HG03135 (cell line): ENCODE results near the gene GPS1.
A peak's percentile ranks its signal among the peaks of the same experiment; 100 is the strongest.

ENCODE experiments used
- ATAC-seq: cut with Tn5 transposase; IDR thresholded peaks from one replicate; pipeline ENCODE4 v1.9.1; 2021; ENCODE audit warnings: mild to moderate bottlenecking, moderate library complexity; ENCODE audit not compliant: unreplicated experiment

GPS1 gene

DNA sequence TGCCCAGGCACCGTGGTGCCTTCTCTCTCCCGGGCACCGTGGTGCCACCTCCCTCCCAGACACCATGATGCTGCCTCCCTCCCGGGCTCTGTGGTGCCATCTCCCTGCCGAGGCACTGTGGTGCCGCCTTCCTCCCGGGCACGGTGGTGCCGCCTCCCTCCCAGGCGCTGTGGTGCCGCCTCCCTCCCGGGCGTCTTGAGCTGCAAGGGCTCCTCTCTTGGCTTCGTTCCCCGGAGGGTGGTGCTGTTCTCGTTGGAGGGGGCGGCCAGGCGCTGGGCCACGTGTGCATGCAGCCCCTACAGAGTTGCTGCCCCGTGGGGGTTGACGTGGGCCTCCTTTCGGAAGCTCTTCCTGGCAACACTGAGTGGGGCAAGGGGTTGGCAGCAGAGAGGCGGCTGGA, 37.3 kb upstream of the GPS1 start:
- ATAC-seq, result no peak

DNA sequence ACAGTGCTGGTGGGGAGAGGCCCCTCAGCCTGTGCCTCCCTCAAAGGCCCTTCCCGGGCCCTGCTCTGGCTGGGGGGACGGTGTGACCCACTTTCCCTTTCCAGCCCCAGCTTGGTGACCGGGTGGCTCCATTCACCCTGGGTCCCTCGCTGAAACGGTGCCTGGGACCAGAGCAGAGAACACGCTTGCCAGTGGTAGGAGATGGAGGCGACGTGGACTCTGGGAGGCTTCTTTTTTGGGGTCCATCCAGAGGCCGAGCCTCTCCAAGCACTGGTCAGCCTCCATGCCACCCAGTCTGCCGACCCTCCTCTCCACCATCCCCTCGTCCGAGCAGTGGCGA, 36.8 kb upstream of the GPS1 start:
- ATAC-seq, result no peak

DNA sequence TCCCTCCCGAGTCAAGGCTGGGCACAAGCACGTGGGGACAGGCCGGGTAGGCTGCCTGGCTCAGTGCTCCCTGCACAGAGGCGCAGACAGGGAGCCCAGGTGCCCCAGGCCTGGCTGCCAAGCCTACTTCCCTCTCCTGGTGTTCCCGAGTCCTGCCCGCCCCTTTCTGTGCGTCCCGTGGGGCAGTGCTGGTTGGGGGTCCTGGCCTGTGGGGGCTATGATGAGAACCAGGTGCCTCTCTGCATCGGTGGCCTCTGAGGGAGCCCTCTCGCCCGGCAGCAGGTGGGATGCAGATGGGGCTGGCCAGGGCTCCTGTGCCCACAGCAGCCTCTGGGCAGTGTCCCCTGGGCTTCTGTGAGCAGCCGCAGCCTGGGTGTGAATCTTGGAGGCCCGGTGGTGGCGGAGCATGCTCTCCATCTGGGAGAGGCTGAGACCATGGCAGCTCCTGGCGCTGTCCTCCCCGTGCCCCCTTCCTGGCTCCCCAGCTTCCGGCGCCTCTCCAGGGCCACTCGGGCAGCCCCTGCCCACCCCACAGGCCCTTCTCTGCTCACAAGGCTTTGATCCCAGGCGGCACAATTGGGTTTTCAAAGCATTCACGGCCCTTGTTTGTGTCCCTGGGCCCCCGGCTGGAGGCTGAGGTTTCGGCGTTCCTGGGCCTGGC, 36.3 kb upstream of the GPS1 start:
- no peak for ATAC-seq

DNA sequence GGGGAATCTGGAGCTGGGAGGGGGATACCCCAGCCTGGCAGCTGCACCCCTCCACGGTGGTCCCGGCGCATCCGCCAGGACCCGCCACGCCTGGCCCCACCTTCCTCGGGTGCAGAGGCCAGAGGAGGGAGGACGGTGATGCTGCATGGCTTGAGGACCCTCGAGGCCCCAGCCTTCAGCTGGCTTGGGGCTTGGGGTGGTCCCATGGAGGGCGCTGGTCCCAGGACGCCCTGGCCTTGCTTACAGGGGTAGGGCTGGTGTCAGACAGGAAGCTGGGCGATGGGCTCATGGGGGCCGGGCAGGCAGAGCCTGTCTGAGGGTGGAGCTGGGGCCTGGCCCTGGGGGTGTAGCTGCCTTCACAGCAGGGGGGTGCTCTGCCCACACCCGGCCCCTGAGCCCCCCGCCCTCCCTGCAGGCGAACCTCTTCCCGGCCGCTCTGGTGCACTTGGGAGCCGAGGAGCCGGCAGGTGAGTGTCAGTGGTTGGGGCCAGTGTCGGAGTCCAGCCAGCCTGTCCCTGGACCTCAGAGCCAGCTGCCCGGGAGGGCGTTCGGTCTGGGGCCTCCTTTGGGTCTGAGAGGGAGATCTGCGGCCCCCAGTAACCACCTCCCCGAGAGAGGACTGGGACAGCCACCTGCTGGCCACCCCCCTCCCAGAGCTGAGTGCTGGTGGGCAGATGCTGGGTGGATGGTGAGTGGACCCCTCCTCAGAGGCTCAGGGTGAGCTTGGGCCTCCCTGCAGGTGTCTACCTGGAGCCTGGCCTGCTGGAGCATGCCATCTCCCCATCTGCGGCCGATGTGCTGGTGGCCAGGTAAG, 35.4 kb upstream of the GPS1 start:
- ATAC-seq, result no peak

DNA sequence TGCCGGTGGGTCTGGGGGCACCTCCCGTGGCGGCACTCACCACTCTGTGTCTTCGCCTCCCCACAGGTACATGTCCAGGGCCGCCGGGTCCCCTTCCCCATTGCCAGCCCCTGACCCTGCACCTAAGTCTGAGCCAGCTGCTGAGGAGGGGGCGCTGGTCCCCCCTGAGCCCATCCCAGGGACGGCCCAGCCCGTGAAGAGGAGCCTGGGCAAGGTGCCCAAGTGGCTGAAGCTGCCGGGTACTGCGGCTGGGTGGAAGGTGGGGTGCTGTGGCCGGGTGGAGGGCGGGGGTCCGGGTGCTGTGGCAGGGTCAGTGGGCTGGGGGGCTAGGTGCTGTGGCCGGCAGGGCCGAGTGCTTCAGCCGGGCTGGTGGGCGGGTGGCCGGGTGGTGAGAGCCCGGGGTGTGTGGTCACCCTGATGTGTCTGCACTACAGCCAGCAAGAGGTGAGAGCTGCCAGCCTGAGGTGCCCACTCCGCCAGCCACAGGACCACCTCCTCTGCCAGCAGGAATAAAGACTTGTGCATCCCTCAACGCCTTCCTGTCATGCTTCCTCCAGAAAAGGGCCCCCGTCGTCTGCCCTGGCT, 34.7 kb upstream of the GPS1 start:
- ATAC-seq, result no peak

DNA sequence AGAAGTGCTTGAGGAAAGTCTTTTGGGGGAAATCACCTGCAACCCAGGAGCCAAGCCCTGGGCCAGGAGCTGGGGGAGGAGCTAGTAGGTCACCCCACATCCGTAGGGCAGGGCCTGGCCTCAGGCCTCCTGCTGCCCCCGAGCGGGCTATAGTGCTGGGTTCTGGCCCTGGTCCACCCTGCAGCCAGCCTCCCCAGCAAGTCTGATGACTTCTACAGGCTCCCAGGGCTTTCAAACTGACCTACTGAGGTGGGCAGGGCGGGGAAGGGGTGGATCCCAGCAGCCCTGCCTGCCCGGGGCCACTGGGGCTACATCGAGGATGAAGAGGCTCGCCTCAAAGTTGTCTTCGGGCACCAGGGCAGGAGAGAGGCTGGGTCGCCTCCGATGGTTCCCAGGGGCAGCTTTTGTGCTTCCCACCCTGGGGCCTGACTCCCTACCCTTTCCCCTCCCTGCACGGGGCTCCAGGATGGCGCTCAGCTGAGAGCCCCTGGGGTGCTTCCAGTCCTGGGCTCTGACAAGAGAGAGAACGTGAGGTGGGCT, 34.0 kb upstream of the GPS1 start:
- ATAC-seq, result no peak

DNA sequence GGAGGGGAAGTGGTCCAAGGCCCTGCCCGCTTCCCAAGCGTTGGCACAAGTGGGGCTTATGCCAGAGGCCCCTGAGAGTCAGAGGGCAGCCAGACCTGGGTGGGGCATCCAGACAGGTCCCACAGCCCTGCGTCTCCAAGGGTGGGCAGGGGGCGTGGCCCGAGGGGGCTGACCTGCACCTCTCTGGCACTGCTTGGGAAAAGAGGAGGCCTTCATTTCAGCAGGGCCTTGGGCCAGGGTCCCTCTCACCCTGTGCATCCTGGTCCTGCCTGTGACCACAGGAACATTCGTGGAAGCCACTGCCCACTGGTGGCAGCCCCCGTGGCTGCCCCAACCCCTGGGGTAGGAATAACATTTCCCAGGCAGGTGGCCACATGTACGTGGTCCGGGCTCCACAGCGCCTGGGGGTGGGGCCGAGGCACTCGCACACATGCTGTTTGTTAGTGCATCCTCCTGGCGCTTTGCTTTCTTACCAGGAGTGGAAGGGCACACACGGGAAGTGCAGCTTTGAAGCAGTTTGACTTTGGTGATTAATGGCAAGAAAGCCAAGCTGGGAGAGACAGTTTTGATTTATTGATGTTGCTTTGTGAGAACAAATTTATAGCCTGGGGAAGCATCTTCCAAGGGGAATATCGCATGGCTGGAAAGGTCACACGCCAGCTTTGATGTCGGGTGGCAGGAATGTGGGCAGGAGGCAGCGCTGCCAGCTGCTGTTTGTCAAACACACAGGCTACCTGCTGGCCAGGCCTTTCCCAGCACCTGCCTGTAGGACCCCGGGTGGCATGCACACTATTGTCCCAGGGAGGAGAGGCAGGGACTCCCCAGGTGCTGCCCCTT, 33.3 kb upstream of the GPS1 start:
- no peak for ATAC-seq

DNA sequence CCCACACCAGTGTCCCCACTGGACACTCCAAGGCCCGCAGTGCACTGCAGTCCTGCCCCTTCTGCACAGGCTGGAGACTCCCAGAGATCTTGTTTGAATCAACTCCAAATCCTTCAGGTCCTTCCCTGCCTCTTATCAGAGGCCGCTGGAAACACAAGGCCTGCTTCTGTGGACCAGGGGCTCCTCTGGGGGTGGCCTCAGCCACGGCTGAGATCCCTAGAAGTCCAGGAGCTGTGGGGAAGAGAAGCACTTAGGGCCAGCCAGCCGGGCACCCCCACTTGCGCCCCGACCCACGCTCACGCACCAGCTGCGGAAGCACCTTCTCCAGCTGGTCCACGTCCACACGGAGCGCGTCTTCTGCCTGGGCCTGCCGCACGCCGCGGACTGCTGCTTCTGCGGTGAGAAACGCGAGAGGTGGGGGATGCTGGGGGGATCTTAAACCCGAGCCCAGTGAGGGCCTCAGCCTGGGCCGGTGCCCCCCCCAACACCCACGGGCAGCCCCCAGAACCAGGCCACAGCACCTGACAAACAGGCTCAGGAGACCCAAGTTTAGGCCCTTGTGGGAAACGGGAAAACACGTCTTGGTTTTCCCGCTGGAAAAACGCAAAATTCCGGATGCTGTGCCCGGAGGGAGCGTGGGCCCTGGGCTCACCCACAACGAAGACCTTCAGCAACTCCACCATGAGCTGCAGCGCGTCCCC, 32.6 kb upstream of the GPS1 start:
- no peak for ATAC-seq

DNA sequence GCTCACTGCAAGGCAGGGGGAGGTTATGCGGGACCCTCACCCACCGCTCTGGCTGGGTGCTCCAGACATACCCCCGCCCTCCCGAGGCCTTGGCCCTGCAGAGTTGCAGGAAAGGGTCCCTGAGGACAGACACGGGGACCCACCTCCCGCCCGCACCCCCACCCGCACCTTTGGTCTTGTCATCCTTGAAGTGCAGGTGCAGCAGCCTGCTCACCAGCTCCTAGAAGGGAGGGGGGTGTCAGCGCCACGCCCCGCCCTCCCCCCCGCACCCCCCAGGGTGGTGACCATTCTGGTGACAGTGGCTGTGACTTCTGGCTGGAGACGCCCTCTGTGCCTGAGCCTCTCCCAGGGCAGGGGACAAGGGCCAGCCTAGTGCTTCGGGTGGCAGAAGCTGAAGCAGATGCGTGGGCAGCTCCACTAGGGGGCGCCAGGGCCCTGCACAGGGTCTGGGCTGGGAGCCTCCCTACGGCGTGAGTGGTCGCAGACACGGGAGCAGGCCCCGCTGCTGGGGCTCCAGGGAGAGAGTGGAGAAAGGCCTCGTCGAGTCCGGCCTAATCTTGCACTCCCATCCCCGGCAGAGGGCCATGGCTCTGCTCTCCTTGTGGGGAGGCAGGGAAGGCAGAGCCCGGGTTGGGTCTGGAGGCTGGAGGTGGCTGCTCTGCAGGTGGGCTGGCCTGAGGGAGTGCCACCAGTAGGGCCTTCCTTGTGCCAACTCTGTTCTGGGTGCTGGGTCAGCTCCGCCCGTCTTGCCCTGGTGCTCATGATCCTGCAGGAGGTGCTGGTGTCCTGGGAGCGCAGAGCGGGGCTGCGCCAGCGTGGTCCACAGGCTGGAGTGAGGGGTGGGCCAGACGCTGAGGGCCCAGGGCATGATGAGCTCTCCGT, 31.8 kb upstream of the GPS1 start:
- no peak for ATAC-seq

DNA sequence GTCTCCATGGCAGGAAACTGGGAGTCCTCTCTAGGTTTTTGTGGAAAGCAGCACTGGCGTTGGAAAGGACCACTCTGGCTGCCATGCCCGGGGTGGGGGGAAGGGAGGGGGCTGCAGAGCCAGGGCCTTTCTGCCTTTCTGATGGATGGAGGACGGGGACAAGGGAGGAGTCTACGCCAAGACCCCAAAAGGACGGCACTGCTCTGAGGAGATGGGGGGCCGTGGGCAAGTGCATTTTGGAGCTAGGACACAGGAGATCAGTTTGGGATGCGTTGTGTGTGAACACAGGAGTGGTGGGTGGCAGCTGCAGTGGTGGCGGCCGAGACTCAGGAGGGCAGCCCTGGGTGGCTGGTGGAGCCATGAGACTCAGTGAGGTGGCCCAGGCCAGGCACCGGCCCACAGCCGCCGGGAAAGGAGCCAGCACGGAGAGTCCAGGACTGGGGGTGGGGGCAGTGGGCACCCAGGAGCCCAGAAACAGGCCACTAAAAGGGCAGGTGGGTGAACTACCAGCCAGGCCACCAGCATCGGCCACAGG, 31.1 kb upstream of the GPS1 start:
- no peak for ATAC-seq

DNA sequence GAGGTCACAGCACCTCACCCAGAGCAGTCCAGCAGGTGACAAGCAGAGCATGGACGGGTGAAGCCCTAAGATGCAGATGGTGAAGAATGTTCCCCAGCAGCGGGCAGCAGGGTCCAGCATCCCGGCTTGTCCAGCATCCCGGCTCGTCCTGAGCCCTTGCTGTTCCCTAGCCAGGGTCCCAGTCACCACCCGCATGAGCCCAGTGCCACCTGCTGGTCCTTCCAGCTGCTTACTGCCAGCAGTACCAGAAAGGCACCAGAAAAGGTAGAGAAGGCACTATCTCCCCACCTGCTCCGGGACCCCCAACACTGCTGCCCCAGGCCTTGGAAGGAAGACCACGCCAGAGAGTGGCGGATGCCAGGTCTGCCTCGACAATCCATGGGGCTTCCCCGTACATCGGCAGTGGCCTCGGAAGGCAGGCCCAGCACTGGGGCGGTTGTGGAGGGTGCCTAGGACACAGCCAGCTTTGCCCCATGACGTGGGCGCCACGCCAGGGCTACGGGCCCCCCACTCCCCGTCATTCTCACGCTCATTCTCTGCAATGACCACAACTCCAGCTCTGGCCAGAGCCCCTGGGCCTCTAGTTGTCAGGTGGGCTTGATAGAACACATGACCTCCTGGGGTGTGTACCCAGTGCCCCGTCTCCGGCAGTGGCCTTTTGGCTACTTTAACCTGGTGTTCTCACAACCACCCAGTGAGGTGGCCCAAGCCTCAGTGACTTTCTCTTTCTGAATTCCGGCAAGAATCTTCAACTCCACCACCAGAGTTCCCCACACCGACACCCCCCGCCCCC, 30.4 kb upstream of the GPS1 start:
- no peak for ATAC-seq

DNA sequence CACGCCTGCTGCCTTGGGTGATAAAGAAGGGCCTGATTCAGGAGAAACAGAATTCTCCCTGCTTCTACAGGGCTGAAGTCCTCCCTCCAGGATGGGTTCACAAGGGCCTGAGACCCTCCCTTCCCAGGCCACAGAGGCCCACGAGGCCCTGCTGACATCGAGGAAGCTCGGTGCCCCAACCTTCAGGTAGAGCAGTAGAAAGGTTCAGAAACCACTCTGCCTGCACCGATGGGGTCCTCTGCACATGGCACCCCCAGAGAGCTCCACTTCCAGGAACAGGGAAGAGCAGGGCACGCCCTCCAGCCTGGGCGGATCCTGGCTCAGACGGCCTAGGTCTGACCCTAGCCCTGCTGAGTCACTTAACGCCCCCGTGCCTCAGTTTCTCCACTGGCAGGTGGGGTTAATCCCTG, 29.8 kb upstream of the GPS1 start:
- peak; percentile 0 for ATAC-seq

DNA sequence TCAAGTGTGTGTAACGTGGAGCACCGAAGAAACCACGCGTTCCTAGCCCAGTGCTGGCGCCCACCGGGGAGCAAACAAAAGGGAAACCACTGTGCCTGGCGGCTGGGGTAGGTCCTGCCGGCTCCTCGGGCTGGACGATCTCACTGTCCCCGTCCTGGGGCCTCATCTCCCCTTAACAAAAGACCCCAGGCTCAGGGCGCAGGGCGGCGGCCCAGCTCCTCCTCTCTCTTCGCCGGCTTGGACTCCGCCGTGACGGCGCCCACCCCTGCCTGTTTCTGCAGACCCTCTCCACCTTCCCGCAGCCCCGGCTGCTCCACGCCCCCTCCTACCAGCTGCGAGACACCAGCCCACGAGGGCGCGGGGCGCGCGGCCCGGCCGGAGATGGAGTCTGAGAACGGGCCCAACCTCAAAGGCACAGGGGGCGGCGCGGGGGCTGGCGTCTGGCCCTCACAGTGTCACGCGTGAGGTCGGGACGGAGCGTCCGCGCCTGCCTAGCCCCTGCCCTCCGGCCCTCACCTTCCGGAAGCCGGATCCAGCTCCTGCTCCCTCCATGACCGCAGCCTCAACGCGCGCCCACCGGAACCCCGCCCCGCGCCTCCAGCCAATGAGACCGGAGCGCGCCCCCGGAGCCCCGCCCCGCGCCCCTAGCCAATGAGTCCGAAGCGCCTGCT, 29.3 kb upstream of the GPS1 start, which contains the start of gene CENPX:
Gene CENPX, minus strand, starts transcription at position 569 of the 671 bp plus-strand sequence. Its CDS starts 17 bp downstream, at position 552.
- ATAC-seq, result peak; percentile 1

DNA sequence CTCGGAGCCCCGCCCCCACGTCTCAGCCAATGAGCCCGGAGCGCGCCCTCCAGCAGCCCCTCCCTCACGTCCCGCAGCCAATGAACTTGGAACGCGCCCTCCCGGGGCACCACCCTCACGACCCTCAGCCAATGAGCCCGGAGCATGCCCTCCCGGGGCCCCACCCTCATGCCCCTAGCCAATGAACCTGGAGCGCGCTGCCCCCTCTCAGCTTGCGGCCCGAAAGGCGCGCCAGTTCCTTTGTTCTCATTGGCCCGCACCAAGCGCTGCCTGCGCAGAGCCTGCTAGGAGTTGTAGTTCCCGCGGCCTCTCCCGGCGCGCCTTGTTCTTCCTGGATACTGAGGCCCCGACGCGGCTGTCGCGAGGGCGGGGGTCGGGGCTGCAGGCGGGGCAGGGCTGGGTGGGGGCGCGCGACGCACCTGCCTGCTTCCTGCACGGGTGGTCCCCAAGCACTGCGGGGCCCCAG, 28.7 kb upstream of the GPS1 start, which contains the start of gene LRRC45:
Gene LRRC45, plus strand, starts transcription at position 325 of the 466 bp plus-strand sequence. CDS start 339 bp downstream, outside the sequence.
- peak; percentile 82 for ATAC-seq

DNA sequence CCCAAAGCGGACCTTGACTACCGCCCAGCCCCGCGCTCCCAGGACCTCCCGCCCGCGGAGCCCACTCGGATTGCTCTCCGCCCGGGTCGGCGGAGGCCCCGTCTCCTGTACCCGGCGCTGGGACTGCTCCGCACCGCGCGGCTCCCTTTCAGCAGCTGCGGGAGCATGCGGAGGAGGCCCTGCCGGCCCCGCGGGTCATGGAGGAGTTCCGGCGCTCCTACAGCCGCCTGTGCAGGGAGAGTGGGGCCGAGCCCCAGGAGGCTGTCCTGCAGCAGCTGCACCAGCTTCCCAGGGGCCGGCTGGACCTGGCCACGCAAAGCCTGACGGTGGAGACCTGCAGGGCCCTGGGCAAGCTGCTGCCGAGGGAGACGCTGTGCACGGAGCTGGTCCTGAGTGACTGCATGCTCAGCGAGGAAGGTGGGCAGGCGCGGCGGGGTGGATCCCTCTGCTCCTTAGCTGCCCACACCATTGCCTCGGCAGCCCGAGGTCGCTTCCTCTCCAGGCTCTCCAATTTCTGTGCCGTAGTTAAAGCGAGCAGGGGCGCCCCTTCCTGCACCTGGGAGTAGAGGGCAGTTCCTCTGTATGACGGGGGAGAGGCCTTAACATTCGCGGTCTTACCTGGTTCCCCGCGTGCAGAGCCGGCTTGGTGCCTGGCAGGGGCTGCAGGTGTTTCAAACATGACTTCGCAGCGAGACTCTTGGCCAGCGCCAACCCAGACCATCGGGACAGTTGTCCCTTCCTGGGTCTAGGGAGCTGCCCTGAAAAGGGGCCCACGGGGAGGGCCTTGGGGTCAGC, 28.1 kb upstream of the GPS1 start:
- ATAC-seq, result peak; percentile 0

DNA sequence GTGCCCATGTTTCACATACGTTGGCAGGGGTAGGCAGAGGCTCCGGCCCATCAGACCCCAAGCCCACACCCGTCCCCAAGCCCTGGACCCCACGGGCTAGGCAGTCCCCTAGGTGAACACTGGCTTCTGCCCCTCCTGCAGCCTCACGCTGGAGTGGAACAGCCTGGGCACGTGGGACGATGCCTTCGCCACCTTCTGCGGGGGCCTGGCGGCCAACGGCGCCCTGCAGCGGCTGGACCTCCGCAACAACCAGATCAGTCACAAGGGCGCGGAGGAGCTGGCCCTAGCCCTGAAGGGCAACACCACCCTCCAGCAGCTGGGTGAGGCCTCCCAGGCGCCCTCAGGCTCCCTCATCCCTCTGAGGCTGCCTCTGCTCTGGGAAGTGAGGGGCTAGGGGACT, 26.8 kb upstream of the GPS1 start:
- ATAC-seq, result no peak
